Endothelial cell of umbilical vein (primary cell): ENCODE data around the gene FES. TPM values are rescaled to one million over a fixed set of nuclear protein-coding genes. Genes with fewer than 3 reads are reported as not detected.

Experiments
- BruUV-seq: library from RNA; stranded (reverse); fragments of 400-500 nt; replicated peaks from 2 replicates; lab custom pipeline; 2021; lab: Mats Ljungman, UMichigan
- CTCF ChIA-PET: fragments of 300-600, 350-600 bp; sonication (Branson Sonifier 250); formaldehyde crosslinking; loops from one replicate; lab custom pipeline; 2021; ENCODE audit warnings: antibody characterized with exemption, inconsistent platforms; lab: Charles Lee
- POLR2A ChIA-PET: fragments of 300-600, 350-600 bp; sonication (Branson Sonifier 250); formaldehyde crosslinking; loops from one replicate; lab custom pipeline; 2021; ENCODE audit warnings: antibody characterized with exemption, inconsistent platforms; lab: Charles Lee
- DNase-seq: peaks from one replicate; pipeline ENCODE4 v3.0.0-alpha.2; 2011; ENCODE audit warnings: low read depth, low spot score
- FAIRE-seq: peaks from 2 replicates; lab custom pipeline; 2011; peaks lifted over from hg19 to GRCh38; lab: Jason Lieb, UNC
- H2AFZ ChIP-seq: 2 replicates; pipeline ENCODE4 v1.6.0; 2012; ENCODE audit warnings: low read depth, low read length, control low read depth, inconsistent platforms
- H3K27ac ChIP-seq: 2 replicates; pipeline ENCODE4 v1.5.1; 2011; ENCODE audit warnings: low read depth, mild to moderate bottlenecking, control low read depth, low read length, moderate library complexity; ENCODE audit not compliant: insufficient read depth
- H3K27me3 ChIP-seq, 2 experiments: 2 replicates each; pipeline versions ENCODE4 v1.6.0 to v1.6.1; 2011; ENCODE audit warnings: low read length in 2 of 2, mixed read lengths in 1 of 2; ENCODE audit not compliant: control insufficient read depth in 2 of 2, insufficient read depth in 2 of 2
- H3K36me3 ChIP-seq, 2 experiments: 2 replicates in 1 of 2; 3 replicates in 1 of 2; pipeline ENCODE4 v1.5.1; 2011; ENCODE audit warnings: low read length in 2 of 2, mild to moderate bottlenecking in 1 of 2, moderate library complexity in 1 of 2; ENCODE audit not compliant: control insufficient read depth in 2 of 2, insufficient read depth in 2 of 2; ENCODE audit errors: extremely low read depth in 1 of 2
- H3K4me1 ChIP-seq: 3 replicates; pipeline ENCODE4 v1.5.1; 2011; ENCODE audit warnings: mild to moderate bottlenecking, low read length; ENCODE audit not compliant: control insufficient read depth, insufficient read depth; ENCODE audit errors: extremely low read depth
- H3K4me2 ChIP-seq: 2 replicates; pipeline ENCODE4 v1.6.1; 2011; ENCODE audit warnings: low read length, control low read depth, mixed read lengths; ENCODE audit not compliant: insufficient read depth
- H3K4me3 ChIP-seq, 3 experiments: fragments of 200-600 bp in 1 of 3; sonication (generic), shearing (Covaris generic) in 1 of 3; replicated peaks in 1 of 3; 2 replicates each; pipeline ENCODE4 v1.5.1; 2011 to 2016; ENCODE audit warnings: control low read depth in 3 of 3, low read length in 3 of 3, mild to moderate bottlenecking in 2 of 3, inconsistent platforms in 1 of 3, low read depth in 1 of 3, moderate library complexity in 1 of 3; ENCODE audit not compliant: insufficient read depth in 1 of 3
- H3K79me2 ChIP-seq: 2 replicates; pipeline ENCODE4 v1.6.0; 2012; ENCODE audit warnings: low read length, inconsistent platforms; ENCODE audit not compliant: control insufficient read depth, insufficient read depth
- H3K9ac ChIP-seq: replicated peaks from 2 replicates; pipeline ENCODE3; 2011; ENCODE audit warnings: low read length, control low read depth; ENCODE audit not compliant: insufficient read depth; ENCODE audit errors: extremely low read depth
- H3K9me1 ChIP-seq: replicated peaks from 3 replicates; pipeline ENCODE4 v1.6.0; 2011; ENCODE audit warnings: mild to moderate bottlenecking, low read length; ENCODE audit not compliant: control insufficient read depth, insufficient read depth; ENCODE audit errors: extremely low read depth
- H3K9me3 ChIP-seq: replicated peaks from 2 replicates; pipeline ENCODE4 v1.5.1; 2012; ENCODE audit warnings: low read length, inconsistent platforms; ENCODE audit not compliant: control insufficient read depth, insufficient read depth
- H4K20me1 ChIP-seq: replicated peaks from 2 replicates; pipeline ENCODE3; 2011; ENCODE audit warnings: mild to moderate bottlenecking, low read length; ENCODE audit not compliant: control insufficient read depth, insufficient read depth; ENCODE audit errors: extremely low read depth
- CTCF ChIP-seq, 2 donors: IDR thresholded peaks; 1 replicate in 1 of 2; 2 replicates in 1 of 2; pipeline ENCODE4 v1.5.1; 2011; ENCODE audit warnings: low read length in 2 of 2, mild to moderate bottlenecking in 2 of 2, moderate library complexity in 2 of 2, control low read depth in 1 of 2, inconsistent platforms in 1 of 2, low read depth in 1 of 2; ENCODE audit not compliant: insufficient read depth in 1 of 2; ENCODE audit errors: extremely low read depth in 1 of 2
- EZH2 ChIP-seq: IDR thresholded peaks from 2 replicates; pipeline ENCODE4 v1.6.1; 2012; ENCODE audit warnings: borderline replicate concordance, low read depth, mild to moderate bottlenecking, moderate library complexity, low read length, inconsistent platforms; ENCODE audit not compliant: severe bottlenecking
- FOS ChIP-seq: IDR thresholded peaks from 2 replicates; pipeline ENCODE4 v1.6.1; 2011; ENCODE audit warnings: mild to moderate bottlenecking, low read length, moderate library complexity, borderline replicate concordance; ENCODE audit not compliant: insufficient read depth
- GATA2 ChIP-seq: IDR thresholded peaks from 2 replicates; pipeline ENCODE4 v1.7.0; 2011; ENCODE audit warnings: low read depth, mild to moderate bottlenecking, moderate library complexity, mixed read lengths, low read length; ENCODE audit not compliant: insufficient read length, insufficient read depth
- JUN ChIP-seq: IDR thresholded peaks from 2 replicates; pipeline ENCODE4 v1.6.1; 2011; ENCODE audit warnings: borderline replicate concordance, low read depth; ENCODE audit not compliant: insufficient read length, insufficient read depth
- MAX ChIP-seq: IDR thresholded peaks from 2 replicates; pipeline ENCODE4 v1.6.1; 2011; ENCODE audit not compliant: insufficient read depth, insufficient read length
- MYC ChIP-seq: IDR thresholded peaks from one replicate; pipeline ENCODE4 v1.6.1; 2011; ENCODE audit warnings: mild to moderate bottlenecking, low read depth, low read length
- POLR2A ChIP-seq: IDR thresholded peaks from 2 replicates; pipeline ENCODE4 v1.6.1; 2012; ENCODE audit warnings: low read depth, mild to moderate bottlenecking, control low read depth, low read length
- POLR2AphosphoS5 ChIP-seq: IDR thresholded peaks from 2 replicates; pipeline ENCODE4 v1.6.1; 2012; ENCODE audit warnings: low read depth, mild to moderate bottlenecking, control low read depth, low read length, moderate library complexity; ENCODE audit not compliant: insufficient read depth
- dilution Hi-C: fragments of 300-500 bp; cut with MboI; formaldehyde crosslinking; loops from one replicate; pipeline ENCODE4 v1.15.0; 2019; ENCODE audit warnings: low sequenced_read_pairs; ENCODE audit not compliant: extremely low pct_ligation_motif_present
- intact Hi-C: fragments of 100-400 bp; cut with micrococcal nuclease; formaldehyde crosslinking; loops from one replicate; pipeline ENCODE4 v1.10.0; 2022
- polyA plus RNA-seq, 4 experiments: library from polyadenylated mRNA; depleted of rRNA in 3 of 4; stranded (reverse) in 3 of 4; unstranded in 1 of 4; fragments of >200 nt; gene quantifications; 2 replicates each; pipeline versions ENCODE4 v1.2.1 to v1.2.3, GENCODE V29; 2011 to 2012; ENCODE audit warnings: missing spikeins in 1 of 4
- total RNA-seq: library from RNA; stranded (reverse); gene quantifications from 2 replicates; pipeline ENCODE4 v1.2.3, GENCODE V29; 2021

The FES gene
- total and polyA plus RNA-seq, 2 donors (not counting 3 experiments of a cell fraction or from before 2014, with no cell fraction given): 41.5 to 58.1 TPM

GRCh38 chr15:90904746-90905145, 20.4 kb downstream of the FES start:
- BruUV-seq: no TSS peak
- DNase-seq (no peak), FAIRE-seq (no peak)
- peaks cover 0 to 29% of the 10 kb centered on the region in 2 experiments for H3K36me3 ChIP-seq
- TF ChIP-seq FOS (no peak), MAX (no peak), POLR2AphosphoS5 (no peak), POLR2A (no peak), GATA2 (no peak), JUN (no peak), EZH2 (no peak), CTCF (IDR thresholded peaks at IDR 0.05; ENCODE audit: extremely low read depth in 1 of 2, insufficient read depth in 1 of 2, low read depth in 1 of 2, low read length in 2 of 2) (no peak), MYC (no peak)
- CTCF ChIA-PET: interaction anchor here (3.4 to 7.3 kb wide), 2 partner anchors 19 to 27 kb away, joined by 18 to 57 read pairs; partner anchors contain the start of gene HDDC3
- H3K27me3 ChIP-seq: no peaks in the 10 kb centered on the region
- H3K9me3 ChIP-seq: no peaks in the 10 kb centered on the region
- H4K20me1 ChIP-seq: no peaks in the 10 kb centered on the region
- H3K4me3 ChIP-seq: no peak overlapping the region
- H3K9ac ChIP-seq: no peak overlapping the region
- peaks cover 17% of the 10 kb centered on the region for H3K4me1 ChIP-seq
- no peak overlapping the region for H2AFZ ChIP-seq
- H3K27ac ChIP-seq: no peak overlapping the region
- H3K79me2 ChIP-seq: peaks cover 4% of the 10 kb centered on the region
- no peaks in the 10 kb centered on the region for H3K9me1 ChIP-seq
- POLR2A ChIA-PET: no interaction called here
- intact Hi-C loops (no loop called here), dilution Hi-C loops (no loop called here)
- no peak overlapping the region for H3K4me2 ChIP-seq
